PC-9 (cell line): ENCODE results near the gene TMA7B.

Experiments
- CTCF ChIP-seq: fragments of 200-600 bp; sonication (generic); conservative IDR thresholded peaks from 2 replicates; pipeline ENCODE4 v1.6.1; 2017; ENCODE audit warnings: mixed run types, antibody characterized with exemption, mild to moderate bottlenecking, moderate library complexity
- EZH2 ChIP-seq: fragments of 200-600 bp; sonication (generic); IDR thresholded peaks from 2 replicates; pipeline ENCODE4 v1.8.0; 2017; ENCODE audit warnings: antibody characterized with exemption, low read depth

- TF ChIP-seq CTCF (no peak), EZH2 (no peak)
Observed at GRCh38 chr22:40004836-40005235, 44.6 kb downstream of the TMA7B start.
